Ovary (tissue), 3 donors: ENCODE results near the gene TBCD.

Experiments used
- POLR2A ChIP-seq: fragments of 450-650 bp; IDR thresholded peaks from one replicate; pipeline ENCODE4 v1.6.1; 2017; ENCODE audit warnings: antibody characterized with exemption, mild to moderate bottlenecking, moderate library complexity
- TF ChIP-seq, protein P1 (sequence below), 3 donors: fragments of 450-650 bp in 2 of 3; fragments of 200-600 bp in 1 of 3; IDR thresholded peaks; one replicate each; pipeline versions ENCODE4 v1.5.1 to v1.8.0; 2016 to 2022; ENCODE audit warnings: antibody characterized with exemption in 3 of 3, mild to moderate bottlenecking in 1 of 3
- donor health status: DM: no; HTN: no; CAD: no.

DNA sequence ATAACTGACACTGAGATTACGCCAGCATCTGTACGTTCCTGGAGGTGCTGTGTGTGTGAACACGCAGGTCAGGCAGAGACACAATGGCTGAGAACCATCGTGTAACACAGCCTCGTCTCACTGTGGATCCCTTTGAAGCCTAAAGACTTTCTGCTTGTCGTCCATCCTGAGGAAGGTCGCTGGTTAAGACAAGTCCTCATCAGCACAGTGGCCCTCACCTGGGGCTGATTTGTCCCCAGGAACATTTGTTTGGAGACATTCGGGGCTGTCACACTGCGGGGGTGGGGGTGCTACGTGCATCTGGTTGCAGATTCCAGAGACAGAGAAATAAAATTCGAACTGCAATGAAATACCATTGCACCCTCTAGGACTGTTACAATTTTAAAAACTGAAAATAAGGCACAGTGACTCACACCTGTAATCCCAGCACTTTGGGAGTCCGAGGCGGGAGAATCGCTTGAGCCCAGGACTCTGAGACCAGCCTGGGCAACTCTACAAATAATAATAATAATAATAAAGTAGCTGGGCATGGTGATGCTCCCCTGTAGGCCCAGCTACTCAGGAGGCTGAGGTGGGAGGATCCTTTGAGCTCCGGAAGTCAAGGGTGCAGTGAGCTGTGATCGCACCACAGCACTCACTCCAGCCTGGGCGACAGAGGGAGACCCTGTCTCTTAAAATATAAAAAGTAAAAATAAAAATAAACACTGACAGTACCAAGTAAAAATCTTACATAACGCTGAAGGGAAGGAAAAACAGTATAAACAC, 215.6 kb downstream of the TBCD start:
- TF ChIP-seq, protein P1, sequence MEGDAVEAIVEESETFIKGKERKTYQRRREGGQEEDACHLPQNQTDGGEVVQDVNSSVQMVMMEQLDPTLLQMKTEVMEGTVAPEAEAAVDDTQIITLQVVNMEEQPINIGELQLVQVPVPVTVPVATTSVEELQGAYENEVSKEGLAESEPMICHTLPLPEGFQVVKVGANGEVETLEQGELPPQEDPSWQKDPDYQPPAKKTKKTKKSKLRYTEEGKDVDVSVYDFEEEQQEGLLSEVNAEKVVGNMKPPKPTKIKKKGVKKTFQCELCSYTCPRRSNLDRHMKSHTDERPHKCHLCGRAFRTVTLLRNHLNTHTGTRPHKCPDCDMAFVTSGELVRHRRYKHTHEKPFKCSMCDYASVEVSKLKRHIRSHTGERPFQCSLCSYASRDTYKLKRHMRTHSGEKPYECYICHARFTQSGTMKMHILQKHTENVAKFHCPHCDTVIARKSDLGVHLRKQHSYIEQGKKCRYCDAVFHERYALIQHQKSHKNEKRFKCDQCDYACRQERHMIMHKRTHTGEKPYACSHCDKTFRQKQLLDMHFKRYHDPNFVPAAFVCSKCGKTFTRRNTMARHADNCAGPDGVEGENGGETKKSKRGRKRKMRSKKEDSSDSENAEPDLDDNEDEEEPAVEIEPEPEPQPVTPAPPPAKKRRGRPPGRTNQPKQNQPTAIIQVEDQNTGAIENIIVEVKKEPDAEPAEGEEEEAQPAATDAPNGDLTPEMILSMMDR (IDR thresholded peaks at IDR 0.05), result no peak
- no peak for TF ChIP-seq POLR2A
